Activated CD4-positive, alpha-beta T cell treated with anti-CD3 and anti-CD28 coated beads, Interleukin-2, amount 50 U/mL, for 48 hours (primary cell): ENCODE measurements around the gene MRPL32.

Experiments
- DNase-seq, 2 experiments: peaks; one replicate each; pipeline ENCODE4 v3.0.0-alpha.2; 2020

Gene MRPL32

GRCh38 chr7:42928754-42929153, 3.4 kb upstream of the MRPL32 start:
- no peak for DNase-seq

GRCh38 chr7:42929449-42929848, 2.7 kb upstream of the MRPL32 start:
- no peak for DNase-seq

- no peak for DNase-seq
Observed at GRCh38 chr7:42930889-42931288, 1.3 kb upstream of the MRPL32 start.

- no peak for DNase-seq
Observed at GRCh38 chr7:42931447-42931833, 736 bp upstream of the MRPL32 start.

GRCh38 chr7:42932811-42933591, 825 bp downstream of the MRPL32 start:
- DNase-seq: no peak

GRCh38 chr7:42934291-42934690, 2.1 kb downstream of the MRPL32 start:
- DNase-seq: no peak

- no peak for DNase-seq
Observed at GRCh38 chr7:42935861-42936260, 3.7 kb downstream of the MRPL32 start.

- DNase-seq: no peak
Observed at GRCh38 chr7:42939457-42940240, 7.5 kb downstream of the MRPL32 start.

- DNase-seq: peak; percentile 84 to 85
Observed at GRCh38 chr7:42940985-42941847, 9.0 kb downstream of the MRPL32 start.

- no peak for DNase-seq
Observed at GRCh38 chr7:42945821-42946626, 13.8 kb downstream of the MRPL32 start.

- no peak for DNase-seq
Observed at GRCh38 chr7:42946627-42946950, 14.4 kb downstream of the MRPL32 start.

GRCh38 chr7:42947521-42947920, 15.3 kb downstream of the MRPL32 start:
- no peak for DNase-seq

- no peak for DNase-seq
Observed at GRCh38 chr7:42950417-42950816, 18.2 kb downstream of the MRPL32 start.

GRCh38 chr7:42952328-42952727, 20.2 kb downstream of the MRPL32 start:
- DNase-seq: no peak

- no peak for DNase-seq
Observed at GRCh38 chr7:42953994-42954393, 21.8 kb downstream of the MRPL32 start.

- DNase-seq: no peak
Observed at GRCh38 chr7:42956062-42956461, 23.9 kb downstream of the MRPL32 start.

- no peak for DNase-seq
Observed at GRCh38 chr7:42959549-42959948, 27.4 kb downstream of the MRPL32 start.

GRCh38 chr7:42960762-42961161, 28.6 kb downstream of the MRPL32 start:
- DNase-seq: no peak

- no peak for DNase-seq
Observed at GRCh38 chr7:42961170-42961569, 29.0 kb downstream of the MRPL32 start.

- DNase-seq: no peak
Observed at GRCh38 chr7:42964293-42964692, 32.1 kb downstream of the MRPL32 start.

GRCh38 chr7:42964849-42965805, 33.0 kb downstream of the MRPL32 start:
- no peak for DNase-seq
